Measurements from ENCODE around the gene BCL3. TPM values are rescaled to one million over a fixed set of nuclear protein-coding genes. Genes with fewer than 3 reads are reported as not detected.

The BCL3 gene
- total RNA-seq, 1 experiment from 2014 or later = 39.1 TPM

DNA sequence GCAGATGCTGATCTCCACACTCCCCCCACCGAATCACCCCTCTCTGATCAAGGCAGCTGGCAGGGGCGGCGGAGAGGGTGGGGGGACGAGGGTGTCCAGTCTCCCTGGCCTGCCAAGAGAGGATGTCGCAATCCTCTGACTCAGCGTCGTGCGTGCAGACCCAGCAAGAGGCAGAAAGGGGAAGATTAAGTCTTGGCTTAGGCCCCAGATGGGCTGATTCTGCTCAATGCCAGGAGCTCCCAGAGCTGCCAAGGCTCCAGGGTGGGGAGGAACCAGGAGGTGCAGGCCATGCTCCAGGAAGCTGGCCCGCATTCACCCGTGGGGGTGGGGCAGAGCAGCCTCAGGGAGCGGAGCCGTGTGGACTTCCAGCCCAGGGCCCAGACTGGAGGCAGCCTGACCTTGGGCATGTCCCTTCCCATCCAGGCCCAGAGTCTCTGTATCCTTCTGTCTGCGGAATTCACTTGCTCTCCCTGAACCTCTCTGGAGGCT lies 6.6 kb upstream of the BCL3 start:
- DNase-seq (ENCODE audit: low spot score) = peak; percentile 100

DNA sequence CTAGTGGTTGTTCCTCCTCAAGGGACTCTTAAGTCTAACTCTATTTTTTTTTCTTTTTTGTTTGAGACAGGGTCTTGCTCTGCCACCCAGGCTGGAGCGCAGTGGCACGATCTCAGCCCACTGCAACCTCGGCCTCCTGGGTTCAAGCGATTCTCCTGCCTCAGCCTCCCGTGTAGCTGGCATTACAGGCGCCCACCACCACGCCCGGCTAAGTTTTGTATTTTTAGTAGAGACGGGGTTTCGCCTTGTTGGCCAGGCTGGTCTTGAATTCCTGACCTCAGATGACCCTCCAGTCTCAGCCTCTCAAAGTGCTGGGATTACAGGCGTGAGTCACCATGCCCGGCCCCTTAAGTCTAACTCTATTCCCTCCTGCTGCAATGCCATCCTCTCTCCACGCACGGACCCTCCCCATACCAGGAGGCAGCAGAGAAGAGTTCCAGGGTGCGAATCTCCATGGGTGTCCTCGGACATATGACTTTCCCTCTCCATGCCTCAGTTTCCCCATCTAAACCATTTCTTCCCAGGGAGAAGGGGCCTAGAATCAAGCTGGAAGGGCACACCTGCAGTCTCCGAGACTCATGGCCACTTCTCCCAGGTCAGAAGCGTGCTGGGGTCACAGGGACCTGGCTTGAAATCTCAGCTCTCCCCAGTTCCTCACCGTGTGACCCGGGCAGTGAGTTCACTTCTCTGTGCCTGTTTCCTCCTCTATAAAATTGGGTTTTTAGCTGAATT lies 6.0 kb upstream of the BCL3 start:
- DNase-seq (ENCODE audit: low spot score) = peak; percentile 52

DNA sequence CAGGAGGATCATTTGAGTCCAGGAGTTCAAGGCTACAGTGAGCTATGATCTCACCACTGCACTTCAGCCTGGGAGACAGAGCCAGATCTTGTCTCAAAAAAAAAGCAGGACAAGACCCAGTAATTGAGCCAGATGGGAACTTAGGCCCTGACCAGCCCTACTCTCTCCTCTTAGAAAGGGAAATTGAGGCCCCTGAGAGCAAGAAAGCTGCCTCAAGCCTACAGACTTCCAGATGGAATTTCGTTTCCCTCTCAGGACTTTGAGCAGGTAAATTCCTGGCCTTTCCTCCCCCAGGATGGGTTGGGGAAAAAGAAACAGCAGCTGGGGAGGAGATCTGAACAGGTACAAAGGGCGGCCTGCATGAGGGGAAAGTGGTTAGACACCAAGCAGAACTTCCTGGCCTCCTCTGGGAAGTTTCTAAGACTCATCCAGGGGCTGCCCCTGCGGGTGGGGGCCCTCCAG lies 3.6 kb upstream of the BCL3 start:
- DNase-seq (ENCODE audit: low spot score) = peak; percentile 40

DNA sequence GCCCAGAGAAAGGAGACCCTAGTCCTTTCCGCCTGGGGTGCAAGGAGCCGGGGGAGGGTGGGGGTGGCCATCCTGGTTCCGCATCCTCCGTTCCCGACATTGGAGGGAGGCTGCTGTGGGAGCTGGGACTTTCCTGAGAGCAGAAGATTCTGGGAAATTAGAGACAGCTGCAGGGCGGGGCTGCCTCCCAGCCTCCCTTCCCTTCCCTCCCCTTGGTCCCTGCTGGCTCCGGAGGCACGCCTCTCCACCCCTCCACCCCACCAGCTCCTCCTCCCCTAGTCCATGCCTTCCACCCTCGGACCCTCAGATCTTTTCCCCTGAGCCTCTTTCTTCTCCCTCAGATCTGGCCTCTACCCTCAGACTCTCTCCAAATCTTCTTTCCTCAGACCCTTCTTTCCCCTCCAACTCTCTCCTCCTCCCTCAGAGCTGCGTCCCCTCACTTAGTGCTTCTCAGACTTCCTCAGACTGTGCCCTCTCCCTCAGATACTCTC lies 3.1 kb upstream of the BCL3 start:
- DNase-seq (ENCODE audit: low spot score) = peak; percentile 60

DNA sequence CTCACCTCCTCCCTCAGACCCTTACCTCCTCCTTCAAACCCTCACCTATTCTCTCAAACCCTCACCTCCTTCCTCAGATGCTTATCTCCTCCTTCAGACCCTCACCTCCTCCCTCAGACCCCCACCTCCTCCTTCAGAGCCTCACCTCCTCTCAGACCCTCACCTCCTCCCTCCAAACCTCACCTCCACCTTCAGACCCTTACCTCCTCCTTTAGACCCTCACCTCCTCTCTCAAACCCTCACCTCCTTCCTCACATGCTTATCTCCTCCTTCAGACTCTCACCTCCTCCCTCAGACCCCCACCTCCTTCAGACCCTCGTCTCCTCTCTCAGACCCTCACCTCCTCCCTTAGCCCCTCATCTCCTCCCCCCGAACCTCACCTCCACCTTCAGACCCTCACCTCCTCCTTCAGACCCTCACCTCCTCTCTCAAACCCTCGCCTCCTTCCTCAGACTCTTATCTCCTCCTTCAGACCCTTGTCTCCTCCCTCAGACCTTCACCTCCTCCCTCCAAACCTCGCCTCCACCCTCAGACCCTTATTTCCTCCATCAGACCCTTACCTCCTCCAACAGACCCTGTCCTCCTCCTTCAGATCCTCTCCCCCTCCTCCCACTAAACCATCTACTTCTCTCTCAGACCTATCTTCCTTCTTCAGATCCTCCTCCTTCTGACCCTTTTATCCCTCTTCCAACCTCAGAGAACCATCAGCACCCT lies 2.5 kb upstream of the BCL3 start:
- no peak for DNase-seq (ENCODE audit: low spot score)

DNA sequence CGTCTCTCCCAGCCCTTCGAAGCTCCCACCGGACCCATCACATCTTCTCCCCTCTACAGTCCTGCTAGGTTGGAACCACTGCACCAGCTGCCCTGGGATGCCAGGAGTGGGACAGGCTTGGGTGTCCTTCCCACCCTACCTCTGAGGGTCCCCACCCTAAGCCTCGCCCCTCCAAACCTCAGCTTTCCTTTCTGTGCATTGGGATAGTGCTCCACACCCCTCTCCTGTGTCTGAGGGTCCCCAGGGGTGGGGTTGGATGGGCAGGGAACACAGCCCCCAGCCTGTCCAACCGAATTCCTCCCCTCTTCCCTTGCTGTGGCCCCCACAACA lies 1.9 kb upstream of the BCL3 start:
- no peak for DNase-seq (ENCODE audit: low spot score)

DNA sequence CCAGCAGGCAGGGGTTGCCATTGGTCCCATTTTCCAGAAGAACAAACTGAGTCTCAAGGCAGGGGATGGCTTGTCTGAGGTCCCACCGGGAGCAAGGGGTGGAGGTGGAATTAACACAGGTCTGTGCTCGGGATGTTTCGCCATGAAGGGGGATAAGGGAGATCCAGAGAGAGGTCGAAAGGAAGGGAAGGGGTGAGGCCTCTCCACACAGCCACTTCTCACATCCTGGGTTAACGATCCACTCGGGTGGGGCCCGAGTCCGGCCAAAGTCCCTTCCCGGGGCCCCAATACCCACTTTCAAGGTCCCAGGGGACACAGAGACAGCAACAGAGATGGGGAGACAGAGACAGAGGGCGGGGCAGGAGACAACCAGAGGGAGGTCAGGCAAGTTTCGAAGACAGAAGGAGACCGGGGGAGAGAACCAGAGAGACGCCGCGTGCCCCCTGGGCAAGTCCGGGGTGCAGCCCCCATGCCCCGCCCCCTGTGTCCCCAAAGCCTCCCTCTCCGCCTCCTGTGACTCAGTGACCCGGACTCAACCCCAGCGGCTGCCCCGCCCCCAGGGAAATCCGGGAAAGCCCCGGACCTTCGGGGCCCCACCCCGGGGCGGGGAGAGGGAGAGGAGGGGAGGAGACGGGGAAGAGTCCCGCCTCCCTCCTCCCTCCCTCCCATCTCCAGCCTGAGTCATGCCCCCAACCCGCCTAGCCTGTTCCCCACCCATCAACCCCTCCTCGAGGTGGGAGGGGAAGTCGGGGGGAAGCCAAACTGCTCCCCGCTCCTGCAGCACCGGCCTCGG lies 1.4 kb upstream of the BCL3 start:
- DNase-seq (ENCODE audit: low spot score) = peak; percentile 99

DNA sequence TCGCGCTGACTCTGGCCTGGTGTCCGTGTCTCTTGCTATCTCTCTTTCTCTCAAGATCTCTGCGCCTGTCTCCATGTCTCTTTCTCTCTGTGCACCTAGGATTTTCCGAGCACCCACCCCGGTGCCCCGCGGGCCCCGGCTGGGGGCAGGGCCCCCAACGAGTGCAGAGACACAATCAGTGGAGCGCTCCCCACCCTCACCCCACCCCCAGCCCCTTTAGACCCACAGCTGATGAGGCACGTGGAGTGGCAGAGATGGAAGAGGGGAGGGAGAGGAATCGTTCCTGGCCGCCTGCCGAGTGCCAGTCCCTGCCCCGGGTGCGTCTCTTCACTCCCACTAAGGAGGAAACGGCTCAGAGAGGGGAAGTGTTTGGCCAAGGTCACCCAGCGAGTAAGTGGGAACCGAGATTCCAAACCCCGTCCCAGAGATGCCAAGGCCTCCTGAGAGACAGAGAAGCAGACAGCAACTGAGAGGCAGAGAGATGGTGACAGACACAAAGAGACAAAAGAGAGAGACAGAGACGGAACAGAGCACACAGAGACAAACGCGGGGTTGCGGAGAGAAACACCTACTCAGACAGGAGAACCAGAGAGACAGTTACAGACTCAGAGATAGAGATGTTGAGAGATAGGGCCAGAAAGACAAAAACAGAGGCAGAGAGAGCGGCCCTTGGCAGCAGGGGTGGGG lies 626 bp upstream of the BCL3 start:
- DNase-seq (ENCODE audit: low spot score) = peak; percentile 91

DNA sequence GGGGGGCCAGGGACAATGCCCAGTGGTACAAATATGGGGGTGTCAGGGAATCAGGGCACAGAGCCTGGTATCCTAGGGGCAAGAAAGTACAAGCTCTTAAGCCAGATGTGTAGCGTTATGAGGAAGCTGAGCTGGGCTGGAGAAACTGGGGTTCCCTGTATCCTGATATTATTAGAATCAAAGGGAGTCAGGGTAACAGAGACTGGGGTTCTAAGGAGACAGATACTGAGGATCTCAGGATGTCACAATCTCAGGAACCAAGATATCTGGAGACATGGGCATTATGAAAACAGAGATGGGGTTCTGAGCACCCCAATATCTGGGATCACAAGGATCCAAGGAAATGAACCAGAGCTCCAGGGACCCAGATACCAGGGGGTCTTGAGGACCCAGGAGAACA lies 784 bp downstream of the BCL3 start:
- DNase-seq (ENCODE audit: low spot score) = no peak

DNA sequence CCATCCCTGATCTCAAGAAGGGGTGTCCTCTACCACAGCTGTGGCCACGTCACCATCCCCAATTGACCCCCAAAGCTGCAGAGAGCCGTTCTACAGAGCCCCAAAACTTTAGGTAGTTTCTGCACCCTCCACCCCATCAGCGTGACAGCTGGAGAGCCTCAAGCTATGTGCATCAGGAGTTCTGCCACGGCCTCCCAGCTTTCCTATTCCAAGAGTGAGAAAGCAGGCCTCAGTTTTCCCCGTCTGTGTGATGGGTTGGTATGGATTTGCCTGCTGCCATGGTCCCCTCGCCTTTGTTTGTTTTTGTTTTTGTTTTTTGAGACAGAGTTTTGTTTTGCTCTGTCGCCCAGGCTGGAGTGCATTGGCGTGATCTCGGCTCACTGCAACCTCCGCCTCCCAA lies 1.5 kb downstream of the BCL3 start:
- no peak for DNase-seq (ENCODE audit: low spot score)

DNA sequence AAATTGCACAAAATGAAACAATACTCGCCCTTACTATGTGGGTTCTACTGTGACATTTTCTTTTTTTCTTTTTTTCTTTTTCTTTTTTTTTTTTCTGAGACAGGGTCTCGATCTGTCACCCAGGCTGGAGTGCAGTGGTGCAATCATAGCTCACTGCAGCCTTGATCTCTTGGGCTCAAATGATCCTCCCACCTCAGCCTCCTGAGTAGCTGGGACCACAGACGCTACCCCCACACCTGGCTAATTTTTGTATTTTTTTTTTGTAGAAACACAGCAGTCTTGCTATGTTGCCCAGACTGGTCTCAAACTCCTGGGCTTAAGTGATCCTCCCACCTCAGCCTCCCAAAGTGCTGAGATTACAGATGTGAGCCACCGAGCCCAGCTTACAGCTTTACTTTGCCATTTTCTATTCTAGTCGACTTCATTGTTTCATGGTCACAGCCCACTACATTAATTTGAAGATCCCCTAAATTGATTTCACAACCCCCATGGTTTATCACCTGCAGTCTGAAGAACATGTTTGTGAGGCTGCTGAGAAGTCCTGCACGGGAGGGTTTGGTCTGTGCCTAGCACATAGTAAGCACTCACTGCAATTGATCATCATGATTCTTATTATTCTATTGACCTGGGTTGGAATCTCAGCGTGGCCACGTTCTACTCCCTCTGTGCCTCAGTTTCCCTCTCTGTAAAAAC lies 3.8 kb downstream of the BCL3 start:
- DNase-seq (ENCODE audit: low spot score) = no peak

DNA sequence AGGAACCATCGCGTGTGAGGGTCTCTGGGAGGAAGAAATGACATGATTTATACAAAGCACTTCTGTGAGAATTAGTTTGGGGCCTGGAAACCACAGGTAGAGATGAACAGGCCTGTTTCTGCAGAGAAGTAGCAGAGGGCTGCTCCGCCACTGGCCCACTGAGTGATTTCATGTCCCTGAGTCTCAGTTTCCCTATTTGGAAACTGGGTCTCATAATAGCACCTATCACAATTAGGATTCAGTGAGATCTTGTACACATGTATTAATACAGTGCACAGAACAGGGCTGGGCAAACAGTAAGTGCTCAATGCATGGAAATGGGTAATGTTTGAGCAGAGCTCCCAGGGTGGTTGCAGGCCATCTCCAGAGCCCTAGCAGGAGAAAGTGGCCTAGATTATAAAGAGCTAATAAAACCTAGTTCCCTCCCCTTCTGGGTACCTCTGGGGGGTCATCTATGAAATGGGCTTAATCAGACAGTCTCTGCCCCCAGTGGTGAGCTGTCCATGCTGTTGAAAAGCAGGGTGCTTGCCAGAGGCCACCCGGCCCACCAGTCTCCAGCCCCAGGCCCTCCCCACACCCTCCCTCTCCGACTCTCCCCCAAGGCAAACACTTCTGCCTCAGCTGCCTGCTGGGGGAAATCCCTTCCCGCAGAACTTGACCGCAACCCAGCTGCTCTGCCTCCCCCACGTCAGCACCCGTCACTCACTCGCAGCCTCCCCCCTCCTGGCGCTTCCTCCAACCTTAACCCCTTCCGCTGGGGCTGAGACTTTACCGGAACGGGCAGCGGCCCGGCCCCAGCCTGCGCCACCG lies 4.5 kb downstream of the BCL3 start:
- DNase-seq (ENCODE audit: low spot score) = peak; percentile 90

DNA sequence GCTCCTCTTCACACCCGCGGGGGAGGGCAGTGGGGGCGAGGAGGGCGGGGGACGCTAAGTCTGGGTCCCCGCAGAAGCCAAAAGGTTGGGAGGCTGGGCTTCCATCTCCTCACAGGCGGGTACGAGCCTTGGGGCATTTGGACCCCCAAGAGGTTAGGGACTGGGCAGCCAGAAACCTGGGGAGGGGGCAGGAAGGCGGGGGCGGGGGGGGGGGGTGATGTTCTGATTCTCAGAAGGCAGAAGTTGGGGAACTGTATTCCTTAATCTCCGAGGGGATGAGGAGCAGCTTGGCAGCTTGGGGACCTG lies 5.1 kb downstream of the BCL3 start:
- no peak for DNase-seq (ENCODE audit: low spot score)

DNA sequence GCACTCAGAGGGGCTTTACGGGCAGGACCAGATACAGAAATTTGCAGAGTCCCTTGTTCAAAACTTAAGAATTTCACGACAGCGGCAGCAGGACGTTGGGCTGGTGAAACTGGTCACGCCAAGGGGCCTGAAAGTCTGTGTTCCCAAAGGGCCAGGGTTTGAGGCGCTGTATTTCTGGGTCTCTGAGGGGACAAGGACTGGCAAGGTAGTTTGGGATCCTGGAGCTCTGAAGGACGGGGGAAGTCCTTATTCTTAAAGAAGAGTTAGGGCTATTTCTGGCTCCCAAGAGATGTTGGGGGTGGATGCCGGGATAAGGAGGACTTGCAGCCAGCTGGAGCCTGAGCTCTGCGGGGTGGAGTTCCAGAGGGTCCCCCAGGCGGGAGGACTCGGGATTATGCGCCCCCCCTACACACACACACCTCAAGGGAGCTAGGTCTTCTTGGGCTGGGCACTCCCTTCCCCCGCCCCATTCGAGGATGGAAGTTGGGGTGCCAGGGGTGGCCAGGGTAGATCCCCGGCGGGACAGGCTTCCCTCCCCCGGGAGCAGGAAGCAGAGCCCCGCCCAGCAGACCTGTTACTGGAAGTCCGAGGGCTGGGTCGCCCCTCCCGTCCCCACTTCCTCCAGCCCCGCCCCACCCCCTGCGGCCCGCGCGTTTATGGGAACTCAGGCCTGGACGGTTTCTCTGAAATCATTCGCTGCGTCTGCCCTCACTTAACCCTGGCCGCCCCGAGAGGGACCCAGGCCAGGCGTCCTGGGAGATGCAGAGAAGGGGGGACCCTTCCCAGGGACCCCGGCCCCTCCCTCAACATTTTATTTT lies 5.6 kb downstream of the BCL3 start:
- DNase-seq (ENCODE audit: low spot score) = peak; percentile 87

DNA sequence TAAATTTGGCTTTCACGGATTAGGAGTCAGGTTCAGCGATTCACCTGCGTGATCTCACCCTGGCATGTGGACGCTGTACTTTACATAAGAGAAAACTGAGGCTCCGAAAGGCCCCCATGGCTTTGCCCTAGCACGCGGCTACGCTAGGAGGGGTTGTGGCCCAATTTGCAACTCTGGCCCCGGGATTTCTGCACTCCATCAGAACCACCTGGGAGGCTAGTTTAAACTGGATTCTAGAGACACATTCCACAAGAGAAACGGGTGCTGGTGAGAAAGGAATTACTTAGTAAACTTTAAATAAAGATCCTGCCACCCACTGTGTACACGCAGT lies 6.2 kb downstream of the BCL3 start:
- DNase-seq (ENCODE audit: low spot score) = no peak

DNA sequence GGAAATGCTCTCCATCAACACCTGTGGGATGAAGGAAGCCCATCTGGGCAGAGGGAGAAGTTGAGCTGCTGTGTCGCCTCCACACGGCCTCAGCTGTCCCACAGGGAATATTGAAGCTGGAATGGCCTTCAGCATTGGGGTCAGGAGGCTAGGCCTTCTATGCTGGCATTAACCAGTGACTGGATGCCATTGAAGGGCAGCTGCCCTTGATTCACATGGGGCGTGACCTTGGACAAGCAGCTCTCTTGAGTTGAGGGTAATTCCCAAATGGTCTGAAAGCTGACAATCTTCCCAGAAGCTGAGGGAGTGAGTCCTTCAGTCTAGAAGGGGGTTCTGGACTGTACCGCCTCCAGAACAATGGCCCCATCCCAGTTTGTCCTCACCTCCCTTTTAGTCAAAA lies 6.7 kb downstream of the BCL3 start:
- DNase-seq (ENCODE audit: low spot score) = no peak

DNA sequence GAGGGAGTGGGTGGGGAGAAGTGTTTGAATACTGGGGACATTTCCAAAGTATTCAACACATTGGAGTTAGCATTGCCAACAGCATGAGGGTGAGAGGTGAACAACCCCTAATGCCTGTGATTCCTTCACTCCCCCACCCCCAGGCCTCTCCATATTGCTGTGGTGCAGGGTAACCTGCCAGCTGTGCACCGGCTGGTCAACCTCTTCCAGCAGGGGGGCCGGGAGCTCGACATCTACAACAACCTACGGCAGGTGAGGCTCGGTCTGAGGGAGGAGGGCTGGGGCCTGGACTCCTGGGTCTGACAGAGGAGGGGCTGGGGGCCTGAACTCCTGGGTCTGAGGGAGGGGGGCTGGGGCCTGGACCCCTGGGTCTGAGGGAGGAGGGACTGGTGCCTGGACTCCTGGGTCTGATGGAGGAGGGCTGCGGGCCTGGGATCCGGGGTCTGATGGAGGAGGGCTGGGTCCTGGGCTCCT lies 7.6 kb downstream of the BCL3 start:
- DNase-seq (ENCODE audit: low spot score) = no peak

DNA sequence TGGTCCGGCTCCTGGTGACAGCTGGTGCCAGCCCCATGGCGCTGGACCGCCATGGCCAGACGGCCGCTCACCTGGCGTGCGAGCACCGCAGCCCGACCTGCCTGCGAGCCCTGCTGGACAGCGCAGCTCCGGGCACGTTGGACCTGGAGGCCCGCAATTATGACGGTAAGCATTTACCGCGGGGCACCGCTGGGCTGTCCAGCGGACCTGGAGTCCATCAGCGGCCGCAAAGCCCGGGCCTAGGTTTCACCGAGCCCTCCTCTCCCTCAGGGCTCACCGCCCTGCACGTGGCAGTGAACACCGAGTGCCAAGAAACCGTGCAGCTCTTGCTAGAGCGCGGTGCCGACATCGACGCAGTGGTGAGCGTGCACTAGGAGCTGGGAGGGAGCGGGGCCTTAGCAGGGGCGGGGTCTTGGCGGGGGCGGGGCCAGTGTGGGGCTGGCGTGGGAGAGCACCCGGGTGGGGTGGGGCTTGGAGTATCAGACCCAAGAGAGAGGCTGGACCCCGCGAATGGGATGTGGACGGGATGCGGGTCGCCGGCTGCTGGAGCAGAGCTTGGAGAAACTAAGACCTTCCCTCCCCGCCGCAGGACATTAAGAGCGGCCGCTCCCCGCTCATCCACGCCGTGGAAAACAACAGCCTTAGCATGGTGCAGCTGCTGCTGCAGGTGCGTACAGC lies 8.7 kb downstream of the BCL3 start:
- DNase-seq (ENCODE audit: low spot score) = no peak
